ENCODE results near the gene FER.

- TF ChIP-seq CTCF (IDR thresholded peaks at IDR 0.05) (no peak), POLR2A (IDR thresholded peaks at IDR 0.05) (no peak), POLR2AphosphoS5 (IDR thresholded peaks at IDR 0.05) (no peak), EP300 (IDR thresholded peaks at IDR 0.05) (no peak)
Measured at GRCh38 chr5:109152565-109152964, 404.9 kb downstream of the FER start.
